Fibroblast of skin of left biceps (primary cell): ENCODE results near the gene FIZ1.

Source experiments
- DNase-seq, 2 experiments: peaks; one replicate each; pipeline ENCODE4 v3.0.0-alpha.2; 2013; ENCODE audit warnings: low read depth in 2 of 2

FIZ1 gene

GRCh38 chr19:55613930-55614710, 14.8 kb upstream of the FIZ1 start:
- DNase-seq: no peak

DNA sequence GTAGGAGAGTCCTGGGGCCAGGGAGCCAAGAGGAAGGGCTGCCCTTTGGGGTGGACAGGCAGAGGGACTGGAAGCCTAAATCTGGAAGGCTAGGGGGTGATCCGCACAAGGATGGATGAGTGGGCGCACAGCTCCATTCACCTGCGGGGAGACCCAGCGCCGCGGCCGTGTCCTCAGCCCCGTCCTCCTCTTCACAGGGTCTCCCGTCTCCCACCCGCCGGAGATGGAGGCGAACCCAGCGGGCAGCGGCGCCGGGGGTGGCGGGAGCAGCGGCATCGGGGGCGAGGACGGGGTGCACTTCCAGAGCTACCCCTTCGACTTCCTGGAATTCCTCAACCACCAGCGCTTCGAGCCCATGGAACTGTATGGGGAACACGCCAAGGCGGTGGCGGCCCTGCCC, 14.1 kb upstream of the FIZ1 start:
- no peak for DNase-seq

- DNase-seq: no peak
Measured at GRCh38 chr19:55611983-55612645, 12.8 kb upstream of the FIZ1 start.

GRCh38 chr19:55611300-55611982, 12.1 kb upstream of the FIZ1 start:
- no peak for DNase-seq

DNA sequence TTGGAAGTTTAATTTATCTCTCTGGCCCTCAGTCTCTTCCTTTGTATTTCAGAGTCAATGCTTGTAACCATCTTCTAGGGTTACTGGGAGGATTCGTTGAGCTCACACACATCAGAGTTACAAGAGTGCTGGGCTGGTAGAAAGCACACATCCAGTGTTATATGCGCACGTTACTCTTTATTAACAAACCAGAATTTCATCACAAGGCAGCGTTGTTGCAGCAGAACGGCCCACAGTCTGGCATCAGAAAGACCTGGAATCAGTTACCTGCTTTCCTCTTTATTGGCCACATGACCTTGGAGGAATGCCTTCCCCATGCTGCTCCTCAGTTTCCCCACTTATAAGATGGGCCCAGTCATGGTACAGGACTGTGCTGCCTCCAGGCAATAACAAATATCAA, 10.0 kb upstream of the FIZ1 start:
- DNase-seq: no peak

DNA sequence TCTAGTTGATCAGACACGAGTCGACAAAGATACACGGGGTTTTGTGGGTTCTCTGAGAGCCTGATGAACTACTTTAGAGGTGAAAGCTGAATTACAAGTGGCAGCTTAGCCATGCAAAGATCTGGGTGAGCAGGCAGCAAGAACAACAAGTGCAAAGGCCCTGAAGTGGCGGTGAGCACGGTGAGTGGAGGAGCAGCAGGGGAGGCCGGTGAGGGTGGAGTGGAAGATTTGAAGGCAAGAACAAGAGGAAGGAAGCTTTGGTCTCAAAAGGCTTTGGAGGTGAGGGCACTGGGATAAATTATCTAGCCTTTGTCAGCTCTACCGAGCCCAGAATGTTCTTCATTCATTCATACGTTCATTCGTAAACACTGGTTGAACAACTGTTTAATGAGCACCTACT, 7.5 kb upstream of the FIZ1 start:
- DNase-seq: no peak

DNA sequence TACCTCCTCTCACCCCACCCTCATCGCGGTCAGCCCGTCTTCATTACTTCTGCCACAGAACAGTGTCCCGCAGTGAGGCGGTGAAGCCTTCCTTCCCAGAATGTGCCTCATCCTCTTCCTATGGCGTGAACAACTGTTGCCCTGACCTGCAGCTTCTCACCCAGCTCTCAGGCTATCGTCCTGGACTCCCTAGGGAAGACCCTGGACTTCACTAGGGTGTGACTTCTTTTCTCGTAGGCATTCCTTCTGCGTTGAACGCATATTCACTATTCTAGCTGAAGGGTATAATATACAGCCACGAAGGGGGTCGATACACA, 7.1 kb upstream of the FIZ1 start:
- no peak for DNase-seq

DNA sequence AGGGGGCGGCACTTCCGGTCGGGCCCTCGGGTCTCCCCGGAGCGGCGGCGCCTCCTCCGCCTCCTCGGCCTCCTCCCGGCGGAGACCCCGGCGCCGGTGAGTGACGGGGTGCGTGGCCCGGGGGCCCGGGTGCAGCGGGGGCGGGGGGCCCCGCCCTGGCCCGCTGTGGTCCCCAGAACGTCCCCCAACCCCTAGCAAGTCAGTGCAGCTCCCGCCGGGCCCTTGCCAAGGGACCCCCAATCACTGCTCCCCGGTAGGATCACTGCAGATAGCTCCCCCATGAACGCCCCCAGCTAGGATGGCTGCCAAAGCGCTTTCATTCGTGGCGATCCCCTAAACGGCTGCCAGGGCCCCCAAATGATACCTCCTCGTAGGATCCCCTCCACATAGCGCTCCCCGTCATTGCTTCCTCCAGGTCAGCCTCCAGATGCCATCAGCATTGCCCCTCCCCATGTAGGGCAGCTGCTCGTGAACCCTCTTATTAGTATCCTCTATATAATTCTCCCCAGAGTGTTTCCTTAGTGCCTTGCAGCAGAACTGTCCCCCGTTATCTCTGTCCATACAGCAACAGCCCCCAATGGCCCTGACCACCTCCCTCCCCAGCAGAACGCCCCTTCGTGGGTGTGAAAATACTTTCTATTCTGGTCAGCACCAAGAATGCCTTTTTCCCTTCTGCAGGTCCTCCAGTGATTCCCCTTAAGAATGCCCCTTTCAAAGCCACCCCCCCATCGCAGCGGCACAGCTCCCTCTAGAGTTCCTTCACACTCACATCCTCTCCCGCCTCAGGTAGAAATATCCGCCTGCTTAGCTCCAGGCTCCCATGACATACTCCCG, 6.5 kb upstream of the FIZ1 start, which contains the start of gene ZNF865:
Gene ZNF865, plus strand, starts transcription at position 11 of the 834 bp plus-strand sequence. CDS start 7,972 bp downstream, outside the sequence.
- peak in 1 of 2 experiments; percentile 47 for DNase-seq

DNA sequence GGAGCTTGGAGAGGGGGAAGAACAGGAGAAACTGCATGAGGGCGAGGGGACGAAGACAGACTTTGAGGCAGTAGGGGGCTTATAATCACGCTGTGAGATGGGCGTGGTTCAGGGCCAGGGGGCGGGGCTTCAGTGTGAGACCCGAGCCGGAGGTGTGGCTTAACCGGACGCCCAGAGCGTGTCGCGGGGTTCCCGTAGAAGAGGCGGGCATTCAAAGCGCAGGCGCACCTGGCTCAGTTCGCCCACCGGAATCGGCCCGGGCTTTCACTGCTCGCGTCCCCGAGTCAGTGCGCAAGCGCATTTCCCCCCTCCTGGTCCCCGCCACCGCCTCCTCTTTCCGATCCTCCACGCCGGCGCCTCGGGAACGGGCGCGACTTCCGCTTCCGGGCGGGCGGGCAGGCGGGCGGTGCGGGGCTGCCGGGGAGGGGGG, 5.9 kb upstream of the FIZ1 start:
- peak; percentile 95 to 96 for DNase-seq

- no peak for DNase-seq
Measured at GRCh38 chr19:55603581-55604292, 4.4 kb upstream of the FIZ1 start.

DNA sequence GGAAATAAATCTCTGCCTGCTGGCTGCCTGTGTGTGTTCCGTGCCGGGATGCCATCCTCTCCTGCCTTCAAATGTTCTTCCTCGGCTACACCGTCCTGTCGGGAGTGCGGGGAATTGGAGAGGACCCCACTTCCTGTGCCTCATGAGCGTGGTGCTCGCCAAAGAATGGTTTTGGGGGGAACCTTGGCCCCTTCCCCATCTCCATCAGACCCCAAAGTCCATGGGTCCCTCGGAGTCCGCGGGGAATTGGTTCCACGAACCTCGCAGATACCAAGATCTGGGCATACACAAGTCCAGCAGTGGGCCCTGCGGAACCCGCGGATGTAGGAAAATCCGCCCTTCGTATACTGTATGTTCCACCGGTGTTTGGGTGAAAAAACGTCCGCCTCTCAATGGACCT, 3.8 kb upstream of the FIZ1 start:
- no peak for DNase-seq

DNA sequence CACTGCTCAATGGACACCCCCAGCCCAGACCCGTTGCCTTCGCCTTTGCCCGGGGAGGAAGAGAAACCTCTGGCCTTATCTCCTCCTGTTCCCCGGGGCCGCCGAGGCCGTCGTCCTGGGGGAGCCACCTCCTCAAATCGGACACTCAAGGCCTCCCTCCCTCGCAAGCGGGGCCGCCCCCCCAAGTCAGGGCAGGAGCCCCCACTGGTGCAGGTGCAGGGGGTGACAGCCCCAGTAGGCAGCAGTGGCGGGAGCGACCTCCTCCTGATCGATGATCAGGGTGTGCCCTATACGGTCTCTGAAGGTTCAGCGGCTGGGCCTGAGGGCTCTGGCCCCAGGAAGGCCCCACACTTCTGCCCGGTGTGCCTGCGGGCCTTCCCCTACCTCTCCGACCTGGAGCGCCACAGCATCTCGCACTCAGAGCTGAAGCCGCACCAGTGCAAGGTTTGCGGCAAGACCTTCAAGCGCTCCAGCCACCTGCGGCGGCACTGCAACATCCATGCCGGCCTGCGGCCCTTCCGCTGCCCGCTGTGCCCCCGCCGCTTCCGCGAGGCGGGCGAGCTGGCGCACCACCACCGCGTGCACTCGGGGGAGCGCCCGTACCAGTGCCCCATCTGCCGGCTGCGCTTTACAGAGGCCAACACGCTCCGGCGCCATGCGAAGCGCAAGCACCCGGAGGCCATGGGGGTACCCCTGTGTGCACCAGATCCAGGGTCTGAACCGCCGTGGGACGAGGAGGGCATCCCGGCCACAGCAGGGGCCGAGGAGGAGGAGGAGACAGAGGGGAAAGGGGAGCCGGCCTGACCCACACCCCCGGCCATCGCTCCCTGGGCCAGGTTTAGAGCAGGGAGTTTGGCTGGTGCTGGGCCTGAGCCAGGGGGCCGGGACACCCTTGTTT, 3.0 kb upstream of the FIZ1 start:
- no peak for DNase-seq

GRCh38 chr19:55601084-55601483, 1.8 kb upstream of the FIZ1 start:
- no peak for DNase-seq

- no peak for DNase-seq
Measured at GRCh38 chr19:55600662-55601028, 1.3 kb upstream of the FIZ1 start.

- DNase-seq: peak; percentile 65 to 73
Measured at GRCh38 chr19:55599842-55600661, 735 bp upstream of the FIZ1 start, which contains the start of gene ZNF524. ZNF524 (plus strand) TSS chr19:55600288; CDS start chr19:55602113, 1,825 bp downstream.

DNA sequence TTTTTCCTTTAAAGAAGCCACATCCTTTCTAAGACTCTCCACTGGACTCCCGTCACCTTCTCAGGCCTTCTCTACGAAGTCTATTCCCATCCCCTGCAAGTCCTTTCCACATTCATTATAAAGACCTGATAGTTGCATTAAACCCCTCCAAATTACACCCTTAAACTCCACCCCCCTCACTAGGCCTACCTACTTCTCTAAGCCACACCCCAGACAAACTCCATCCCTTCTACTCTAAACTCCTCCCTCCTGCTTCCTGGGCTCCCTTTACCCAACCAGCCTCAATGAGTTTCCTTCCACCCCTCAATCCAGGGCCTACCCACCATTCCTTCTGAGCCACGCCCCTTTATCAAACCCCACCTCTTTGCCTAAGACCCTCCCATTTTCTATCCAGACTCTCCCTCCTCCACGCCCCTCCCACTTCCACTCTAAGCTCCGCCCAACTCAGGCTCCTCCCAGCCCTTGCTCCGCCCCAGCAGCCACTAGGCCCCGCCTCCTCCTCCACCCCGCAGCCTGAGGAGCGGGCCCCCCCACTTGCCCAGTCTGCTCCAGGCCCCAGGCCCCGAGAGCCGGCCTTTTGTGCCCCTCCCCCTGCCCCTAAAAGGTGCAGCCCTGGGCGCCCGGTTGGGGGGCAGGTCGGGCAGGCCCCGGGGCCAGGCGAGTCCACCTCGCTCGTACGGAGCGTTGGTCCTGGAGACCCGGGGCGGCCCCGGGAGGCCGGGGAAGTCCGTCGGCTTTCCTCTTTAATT, 424 bp downstream of the FIZ1 start:
- peak; percentile 89 to 92 for DNase-seq

GRCh38 chr19:55598034-55598433, 1.3 kb downstream of the FIZ1 start:
- DNase-seq: no peak

DNA sequence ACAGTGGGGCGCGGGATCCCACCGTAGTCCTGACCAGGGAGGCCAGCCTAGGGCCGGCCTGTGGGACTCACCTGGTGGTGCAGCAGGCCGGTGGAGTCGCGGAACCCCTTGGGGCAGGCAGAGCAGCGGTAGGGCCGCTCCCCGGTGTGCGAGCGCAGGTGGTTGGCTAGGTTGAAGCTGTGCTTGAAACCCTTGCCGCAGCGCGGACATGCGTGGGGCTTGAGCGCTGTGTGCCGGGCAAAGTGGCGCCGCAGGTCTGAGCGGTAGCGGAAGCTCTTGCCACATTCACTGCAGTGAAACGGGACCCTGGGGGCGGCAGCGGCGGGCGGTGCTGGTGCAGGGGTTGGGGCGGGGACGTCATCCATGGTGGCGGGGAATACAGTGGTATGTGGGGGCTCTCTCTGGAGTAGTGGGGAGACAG, 1.8 kb downstream of the FIZ1 start:
- no peak for DNase-seq

DNA sequence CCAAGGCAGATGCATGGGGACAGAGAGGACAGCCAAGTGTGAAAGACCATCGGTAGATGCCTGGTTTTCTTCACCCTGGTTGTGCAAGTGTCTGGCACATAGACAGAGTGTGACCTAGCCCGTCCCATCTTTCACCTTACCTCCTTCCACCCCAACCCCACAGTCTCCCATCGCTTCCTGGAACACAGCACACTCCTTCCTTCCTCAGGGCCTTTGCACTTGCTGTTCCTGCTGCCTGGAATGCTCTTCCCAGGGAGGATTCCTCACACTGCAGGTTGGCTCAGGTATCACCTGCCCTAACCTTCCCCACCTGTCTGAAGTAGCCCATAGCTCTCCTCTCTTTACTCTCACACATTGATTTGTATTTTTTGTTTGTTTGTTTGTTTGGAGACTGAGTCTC, 3.0 kb downstream of the FIZ1 start:
- no peak for DNase-seq
